ENCODE measurements around the gene GGPS1. TPM values are rescaled to one million over a fixed set of nuclear protein-coding genes. Genes with fewer than 3 reads are reported as not detected.
"Not testable (repeated sequence)": the region's sequence is repeated elsewhere in the genome, so short reads cannot be mapped to it uniquely, and the experiment has no call there.

The GGPS1 gene
- total and polyA plus RNA-seq, 8 donors: 7.0 to 37.6 (median 16.6) TPM

DNA sequence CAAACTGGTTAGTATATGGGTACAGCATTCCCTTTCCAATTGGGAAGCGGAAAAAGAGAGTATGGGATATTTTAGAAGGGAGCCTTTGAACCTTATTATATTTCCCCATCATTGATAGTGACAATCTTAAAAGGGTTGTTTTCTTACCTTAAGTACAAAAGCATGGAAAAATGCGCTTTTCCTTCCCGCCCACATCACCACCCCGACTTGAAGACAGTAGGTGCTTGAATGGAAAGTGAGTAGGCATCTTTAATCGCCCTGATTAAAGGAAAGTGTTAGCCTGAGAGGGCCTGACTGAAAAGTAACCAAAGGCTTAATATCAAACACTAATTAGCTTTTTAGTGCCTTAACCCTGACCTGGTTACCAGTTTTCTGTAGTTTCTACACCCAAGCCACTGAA, 15.4 kb downstream of the GGPS1 start:
- Histone ChIP-seq H3K9me3 (no peaks in the 10 kb centered on the region), H3K27ac (no peak overlapping the region), H3K36me3 (peaks cover 0 to 58% (median 48%) of the 10 kb centered on the region in 4 donors), H3K27me3 (no peaks in the 10 kb centered on the region), H3K4me3 (no peak overlapping the region), H3K4me1 (no peaks in the 10 kb centered on the region)
- WGBS, 5 donors: 87 to 95% (median 92%) methylated on average over 5 of the region's 5 CpGs
- TF ChIP-seq, protein P1, sequence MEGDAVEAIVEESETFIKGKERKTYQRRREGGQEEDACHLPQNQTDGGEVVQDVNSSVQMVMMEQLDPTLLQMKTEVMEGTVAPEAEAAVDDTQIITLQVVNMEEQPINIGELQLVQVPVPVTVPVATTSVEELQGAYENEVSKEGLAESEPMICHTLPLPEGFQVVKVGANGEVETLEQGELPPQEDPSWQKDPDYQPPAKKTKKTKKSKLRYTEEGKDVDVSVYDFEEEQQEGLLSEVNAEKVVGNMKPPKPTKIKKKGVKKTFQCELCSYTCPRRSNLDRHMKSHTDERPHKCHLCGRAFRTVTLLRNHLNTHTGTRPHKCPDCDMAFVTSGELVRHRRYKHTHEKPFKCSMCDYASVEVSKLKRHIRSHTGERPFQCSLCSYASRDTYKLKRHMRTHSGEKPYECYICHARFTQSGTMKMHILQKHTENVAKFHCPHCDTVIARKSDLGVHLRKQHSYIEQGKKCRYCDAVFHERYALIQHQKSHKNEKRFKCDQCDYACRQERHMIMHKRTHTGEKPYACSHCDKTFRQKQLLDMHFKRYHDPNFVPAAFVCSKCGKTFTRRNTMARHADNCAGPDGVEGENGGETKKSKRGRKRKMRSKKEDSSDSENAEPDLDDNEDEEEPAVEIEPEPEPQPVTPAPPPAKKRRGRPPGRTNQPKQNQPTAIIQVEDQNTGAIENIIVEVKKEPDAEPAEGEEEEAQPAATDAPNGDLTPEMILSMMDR (IDR thresholded peaks at IDR 0.05): no peak
- TF ChIP-seq POLR2AphosphoS5 (IDR thresholded peaks at IDR 0.05) (no peak), POLR2A (IDR thresholded peaks at IDR 0.05) (no peak), EP300 (IDR thresholded peaks at IDR 0.05) (no peak)
- intact Hi-C loops (cut with DNase I; ENCODE audit: low total_unique reads): no loop called here
- DNase-seq: no peak

DNA sequence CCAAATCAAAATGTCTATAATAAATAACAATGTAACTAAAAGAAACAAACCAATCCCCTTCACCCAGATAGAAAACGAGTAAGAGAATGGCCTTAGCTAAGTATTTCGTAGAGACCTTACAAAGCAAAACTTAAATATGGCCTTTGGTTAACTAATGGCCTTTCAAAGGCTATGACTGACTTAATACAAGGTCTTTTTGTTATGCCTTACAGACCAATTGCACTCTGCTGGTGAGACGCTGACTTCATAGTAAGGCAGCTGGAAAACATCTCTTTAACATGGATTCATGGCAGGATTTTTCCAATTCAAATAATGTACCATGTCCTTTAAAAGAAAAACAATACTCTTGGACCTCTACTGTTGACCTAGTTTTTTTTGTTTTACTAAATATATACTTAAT, 23.1 kb downstream of the GGPS1 start:
- Histone ChIP-seq H3K27me3 (no peaks in the 10 kb centered on the region), H3K4me1 (no peaks in the 10 kb centered on the region), H3K9me3 (no peaks in the 10 kb centered on the region), H3K4me3 (no peak overlapping the region), H3K36me3 (peaks cover 0 to 7% (median 3%) of the 10 kb centered on the region in 4 donors), H3K27ac (no peak overlapping the region)
- DNase-seq: no peak
- TF ChIP-seq POLR2A (IDR thresholded peaks at IDR 0.05) (no peak), EP300 (IDR thresholded peaks at IDR 0.05) (no peak), POLR2AphosphoS5 (IDR thresholded peaks at IDR 0.05) (no peak)
- TF ChIP-seq, protein P1 (IDR thresholded peaks at IDR 0.05): no peak
- intact Hi-C loops (cut with DNase I; ENCODE audit: low total_unique reads): no loop called here
- WGBS, 5 donors: 71 to 88% (median 86%) methylated on average over 3 of the region's 3 CpGs

DNA sequence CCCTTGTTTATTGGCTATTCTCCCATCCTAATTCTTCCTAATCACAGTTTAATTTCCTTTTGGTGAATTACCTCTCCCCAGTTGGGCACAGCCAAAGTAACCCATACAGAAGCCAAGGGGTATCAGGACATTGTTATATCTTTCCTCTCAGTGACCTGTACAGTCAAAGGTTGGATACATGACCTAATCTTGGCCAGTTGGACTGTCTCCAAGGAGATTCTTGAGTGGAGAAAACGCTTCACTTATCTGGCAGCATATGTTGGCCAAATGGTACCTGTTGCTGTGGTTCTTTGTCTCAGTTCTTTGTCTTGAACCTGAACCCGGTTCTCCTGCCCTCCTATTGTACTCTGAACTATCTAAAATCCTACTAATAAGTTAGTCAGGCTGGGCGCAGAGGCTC, 23.5 kb downstream of the GGPS1 start:
- no peaks in the 10 kb centered on the region for H3K27me3 ChIP-seq
- intact Hi-C loops (cut with DNase I; ENCODE audit: low total_unique reads): no loop called here
- 45 to 59% (median 54%) methylated on average over 3 of the region's 3 CpGs for WGBS, 5 donors
- TF ChIP-seq POLR2AphosphoS5 (IDR thresholded peaks at IDR 0.05): no peak
- no peak overlapping the region for H3K27ac ChIP-seq
- H3K4me1 ChIP-seq: no peaks in the 10 kb centered on the region
- no peaks in the 10 kb centered on the region for H3K9me3 ChIP-seq
- H3K4me3 ChIP-seq: no peak overlapping the region
- H3K36me3 ChIP-seq: peaks cover 0 to 2% (median under 1%) of the 10 kb centered on the region in 4 donors
- DNase-seq: no peak

DNA sequence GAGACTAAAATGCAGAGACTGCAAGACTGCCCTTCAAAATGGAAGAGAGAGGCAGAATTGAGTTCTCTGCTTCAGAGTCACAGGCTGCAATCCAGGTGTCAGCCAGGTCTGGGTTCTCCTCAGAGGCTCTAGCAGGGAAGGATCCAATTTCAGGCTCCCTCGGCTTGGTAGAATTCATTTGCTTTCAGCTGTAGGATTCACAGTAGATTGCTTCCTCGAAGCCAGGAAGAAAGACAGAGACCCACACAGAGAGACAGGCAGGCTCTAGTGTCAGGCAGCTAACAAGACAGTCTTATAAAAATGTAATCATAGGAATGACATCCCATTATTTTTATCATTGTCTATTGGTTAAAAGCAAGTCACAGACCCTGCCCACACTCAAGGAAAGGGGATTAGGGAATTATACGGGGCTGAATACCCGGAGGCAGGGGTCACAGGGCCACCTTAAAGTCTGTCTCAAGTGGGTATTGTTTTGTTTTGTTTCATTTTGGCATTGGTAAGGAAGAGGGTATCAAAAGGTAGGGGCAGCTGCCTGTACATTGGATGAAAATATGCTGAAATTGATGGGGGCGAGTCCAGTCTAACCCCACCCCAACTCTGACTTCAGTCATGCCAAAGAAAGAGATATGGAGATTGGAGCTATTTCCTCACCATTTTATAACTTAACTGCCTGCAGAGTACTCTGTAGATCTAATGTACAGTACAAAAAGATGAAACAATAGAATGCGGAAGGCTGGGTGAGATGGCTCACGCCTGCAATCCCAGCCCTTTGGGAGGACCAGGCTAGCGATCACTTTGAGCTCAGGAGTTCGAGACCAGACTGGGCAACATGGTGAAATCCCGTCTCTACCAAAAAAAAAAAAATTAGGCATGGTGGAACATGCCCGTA, 29.4 kb downstream of the GGPS1 start:
- H3K27ac ChIP-seq: no peak overlapping the region
- H3K9me3 ChIP-seq: no peaks in the 10 kb centered on the region
- no peak overlapping the region for H3K4me3 ChIP-seq
- intact Hi-C loops (cut with DNase I; ENCODE audit: low total_unique reads): no loop called here
- H3K36me3 ChIP-seq: no peaks in the 10 kb centered on the region
- H3K27me3 ChIP-seq: no peaks in the 10 kb centered on the region
- H3K4me1 ChIP-seq: no peaks in the 10 kb centered on the region
- TF ChIP-seq POLR2A (IDR thresholded peaks at IDR 0.05) (no peak), POLR2AphosphoS5 (IDR thresholded peaks at IDR 0.05) (no peak), EP300 (IDR thresholded peaks at IDR 0.05) (no peak)
- TF ChIP-seq, protein P1 (IDR thresholded peaks at IDR 0.05): no peak
- no peak for DNase-seq
- 66 to 75% (median 72%) methylated on average over 11 of the region's 11 CpGs for WGBS, 5 donors

DNA sequence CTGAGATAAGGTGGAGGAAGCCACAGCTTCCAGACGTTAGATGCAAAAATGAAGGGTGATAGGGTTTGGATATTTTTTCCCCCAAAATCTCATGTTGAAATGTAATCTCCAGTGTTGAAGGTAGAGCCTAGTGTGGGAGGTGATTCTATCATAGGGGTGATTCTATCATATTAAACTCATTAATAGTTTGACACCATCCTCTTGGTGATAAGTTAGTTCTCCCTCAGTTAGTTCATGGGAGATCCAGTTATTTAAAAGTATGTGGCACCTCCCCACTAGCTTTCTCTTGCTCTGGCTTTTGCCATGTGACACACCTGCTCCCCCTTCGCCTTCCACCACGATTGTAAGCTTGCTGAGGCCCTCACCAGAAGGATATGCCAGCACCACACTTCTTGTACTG, 30.5 kb downstream of the GGPS1 start:
- Histone ChIP-seq H3K4me1 (no peaks in the 10 kb centered on the region), H3K27me3 (no peaks in the 10 kb centered on the region), H3K9me3 (no peaks in the 10 kb centered on the region), H3K4me3 (no peak overlapping the region), H3K27ac (no peak overlapping the region), H3K36me3 (no peaks in the 10 kb centered on the region)
- 84 to 93% (median 90%) methylated on average over 3 of the region's 3 CpGs for WGBS, 5 donors
- DNase-seq: no peak
- TF ChIP-seq EP300 (IDR thresholded peaks at IDR 0.05) (no peak), POLR2A (IDR thresholded peaks at IDR 0.05) (no peak), POLR2AphosphoS5 (IDR thresholded peaks at IDR 0.05) (no peak)
- TF ChIP-seq, protein P1 (IDR thresholded peaks at IDR 0.05): no peak
- intact Hi-C loops (cut with DNase I; ENCODE audit: low total_unique reads): no loop called here

DNA sequence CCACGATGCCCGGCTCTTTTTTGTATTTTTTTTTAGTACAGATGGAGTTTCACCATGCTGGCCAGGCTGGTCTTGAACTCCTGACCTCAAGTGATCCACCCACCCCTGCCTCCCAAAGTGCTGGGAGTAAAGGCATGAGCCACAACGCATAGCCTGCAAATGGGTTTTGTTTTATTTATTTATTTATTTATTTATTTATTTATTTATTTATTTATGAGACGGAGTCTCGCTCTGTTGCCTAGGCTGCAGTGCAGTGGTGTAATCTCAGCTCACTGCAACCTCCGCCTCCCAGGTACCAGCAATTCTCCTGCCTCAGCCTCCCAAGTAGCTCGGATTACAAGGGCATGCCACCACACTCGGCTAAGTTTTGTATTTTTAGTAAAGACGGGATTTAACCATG, 35.8 kb downstream of the GGPS1 start:
- H3K27me3 ChIP-seq; H3K9me3 ChIP-seq; H3K36me3 ChIP-seq; DNase-seq; H3K4me3 ChIP-seq; intact Hi-C loops (cut with DNase I; ENCODE audit: low total_unique reads); H3K27ac ChIP-seq: not testable (repeated sequence)
- 94 to 99% (median 96%) methylated on average over 9 of the region's 9 CpGs for WGBS, 5 donors
- peaks cover 0 to 23% (median 13%) of the 10 kb centered on the region in 4 donors for H3K4me1 ChIP-seq
